GM23338 (cell line): Measurements from ENCODE around the gene TNFRSF6B.

Experiments used
- EZH2 ChIP-seq: fragments of 200-600 bp; sonication (generic); IDR thresholded peaks from one replicate; pipeline ENCODE4 v1.8.0; 2017; ENCODE audit warnings: antibody characterized with exemption, mild to moderate bottlenecking, low read depth; ENCODE audit not compliant: unreplicated experiment
- NANOG ChIP-seq: IDR thresholded peaks from 2 replicates; pipeline ENCODE4 v1.6.1; 2016; ENCODE audit warnings: antibody characterized with exemption, borderline replicate concordance
- POLR2AphosphoS5 ChIP-seq: IDR thresholded peaks from 2 replicates; pipeline ENCODE4 v1.6.1; 2016; ENCODE audit warnings: antibody characterized with exemption, low read depth
- TF ChIP-seq, protein P1 (sequence below), 2 experiments: fragments of 200-600 bp in 1 of 2; sonication (generic) in 1 of 2; conservative IDR thresholded peaks; 2 replicates each; pipeline versions ENCODE4 v1.5.1 to v1.6.1; 2016 to 2017; ENCODE audit warnings: antibody characterized with exemption in 2 of 2, low read depth in 2 of 2, mild to moderate bottlenecking in 2 of 2, moderate library complexity in 1 of 2
- TF ChIP-seq, protein P2 (sequence below): IDR thresholded peaks from one replicate; pipeline ENCODE4 v1.6.1; 2018; ENCODE audit warnings: antibody characterized with exemption; ENCODE audit not compliant: unreplicated experiment

DNA sequence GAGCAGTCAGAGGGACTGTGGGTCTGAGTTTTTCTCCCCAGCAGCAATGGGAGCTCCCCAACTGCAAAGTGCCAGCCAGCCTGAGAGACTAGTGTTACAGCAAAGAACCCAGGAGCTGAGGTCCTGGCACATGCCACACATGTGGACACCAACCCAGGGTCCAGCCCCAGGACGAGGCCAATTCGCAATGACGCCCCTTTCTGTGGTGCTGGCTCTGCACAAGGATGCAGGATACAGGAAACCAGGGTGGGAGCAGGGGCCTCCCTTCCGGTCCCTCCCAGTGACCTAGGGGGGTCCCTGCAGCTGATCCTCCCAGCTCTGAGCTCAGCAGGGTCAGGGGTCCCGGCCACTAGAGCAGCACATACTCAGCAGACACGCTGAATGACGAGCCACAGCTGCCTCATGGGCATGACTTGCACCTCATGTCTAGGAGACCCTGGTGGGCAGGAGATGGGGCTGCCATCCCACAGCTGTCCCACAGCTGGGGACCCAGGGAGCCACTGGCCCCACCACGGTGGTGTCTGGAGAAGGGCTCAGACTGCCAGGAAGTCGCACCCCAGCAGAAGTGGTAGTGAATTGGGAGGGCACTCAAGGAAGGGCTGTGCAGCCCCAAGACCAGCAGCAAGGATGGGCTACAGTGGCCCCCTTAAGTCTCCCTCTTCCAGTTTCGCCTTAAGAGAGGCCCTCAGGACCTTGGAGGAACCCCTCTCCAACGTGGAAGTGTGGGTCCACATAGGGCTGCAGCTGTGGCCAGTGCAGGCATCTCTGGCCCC, 7.7 kb downstream of the TNFRSF6B start:
- TF ChIP-seq, protein P1, sequence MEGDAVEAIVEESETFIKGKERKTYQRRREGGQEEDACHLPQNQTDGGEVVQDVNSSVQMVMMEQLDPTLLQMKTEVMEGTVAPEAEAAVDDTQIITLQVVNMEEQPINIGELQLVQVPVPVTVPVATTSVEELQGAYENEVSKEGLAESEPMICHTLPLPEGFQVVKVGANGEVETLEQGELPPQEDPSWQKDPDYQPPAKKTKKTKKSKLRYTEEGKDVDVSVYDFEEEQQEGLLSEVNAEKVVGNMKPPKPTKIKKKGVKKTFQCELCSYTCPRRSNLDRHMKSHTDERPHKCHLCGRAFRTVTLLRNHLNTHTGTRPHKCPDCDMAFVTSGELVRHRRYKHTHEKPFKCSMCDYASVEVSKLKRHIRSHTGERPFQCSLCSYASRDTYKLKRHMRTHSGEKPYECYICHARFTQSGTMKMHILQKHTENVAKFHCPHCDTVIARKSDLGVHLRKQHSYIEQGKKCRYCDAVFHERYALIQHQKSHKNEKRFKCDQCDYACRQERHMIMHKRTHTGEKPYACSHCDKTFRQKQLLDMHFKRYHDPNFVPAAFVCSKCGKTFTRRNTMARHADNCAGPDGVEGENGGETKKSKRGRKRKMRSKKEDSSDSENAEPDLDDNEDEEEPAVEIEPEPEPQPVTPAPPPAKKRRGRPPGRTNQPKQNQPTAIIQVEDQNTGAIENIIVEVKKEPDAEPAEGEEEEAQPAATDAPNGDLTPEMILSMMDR (conservative IDR thresholded peaks at IDR 0.05; ENCODE audit: low read depth in 2 of 2), result no peak
- TF ChIP-seq, protein P2, sequence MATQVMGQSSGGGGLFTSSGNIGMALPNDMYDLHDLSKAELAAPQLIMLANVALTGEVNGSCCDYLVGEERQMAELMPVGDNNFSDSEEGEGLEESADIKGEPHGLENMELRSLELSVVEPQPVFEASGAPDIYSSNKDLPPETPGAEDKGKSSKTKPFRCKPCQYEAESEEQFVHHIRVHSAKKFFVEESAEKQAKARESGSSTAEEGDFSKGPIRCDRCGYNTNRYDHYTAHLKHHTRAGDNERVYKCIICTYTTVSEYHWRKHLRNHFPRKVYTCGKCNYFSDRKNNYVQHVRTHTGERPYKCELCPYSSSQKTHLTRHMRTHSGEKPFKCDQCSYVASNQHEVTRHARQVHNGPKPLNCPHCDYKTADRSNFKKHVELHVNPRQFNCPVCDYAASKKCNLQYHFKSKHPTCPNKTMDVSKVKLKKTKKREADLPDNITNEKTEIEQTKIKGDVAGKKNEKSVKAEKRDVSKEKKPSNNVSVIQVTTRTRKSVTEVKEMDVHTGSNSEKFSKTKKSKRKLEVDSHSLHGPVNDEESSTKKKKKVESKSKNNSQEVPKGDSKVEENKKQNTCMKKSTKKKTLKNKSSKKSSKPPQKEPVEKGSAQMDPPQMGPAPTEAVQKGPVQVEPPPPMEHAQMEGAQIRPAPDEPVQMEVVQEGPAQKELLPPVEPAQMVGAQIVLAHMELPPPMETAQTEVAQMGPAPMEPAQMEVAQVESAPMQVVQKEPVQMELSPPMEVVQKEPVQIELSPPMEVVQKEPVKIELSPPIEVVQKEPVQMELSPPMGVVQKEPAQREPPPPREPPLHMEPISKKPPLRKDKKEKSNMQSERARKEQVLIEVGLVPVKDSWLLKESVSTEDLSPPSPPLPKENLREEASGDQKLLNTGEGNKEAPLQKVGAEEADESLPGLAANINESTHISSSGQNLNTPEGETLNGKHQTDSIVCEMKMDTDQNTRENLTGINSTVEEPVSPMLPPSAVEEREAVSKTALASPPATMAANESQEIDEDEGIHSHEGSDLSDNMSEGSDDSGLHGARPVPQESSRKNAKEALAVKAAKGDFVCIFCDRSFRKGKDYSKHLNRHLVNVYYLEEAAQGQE, result no peak
- TF ChIP-seq NANOG, result no peak
- no peak for TF ChIP-seq POLR2AphosphoS5
- no peak for TF ChIP-seq EZH2
